ENCODE data around the gene CX3CR1.

The CX3CR1 gene, protein sequence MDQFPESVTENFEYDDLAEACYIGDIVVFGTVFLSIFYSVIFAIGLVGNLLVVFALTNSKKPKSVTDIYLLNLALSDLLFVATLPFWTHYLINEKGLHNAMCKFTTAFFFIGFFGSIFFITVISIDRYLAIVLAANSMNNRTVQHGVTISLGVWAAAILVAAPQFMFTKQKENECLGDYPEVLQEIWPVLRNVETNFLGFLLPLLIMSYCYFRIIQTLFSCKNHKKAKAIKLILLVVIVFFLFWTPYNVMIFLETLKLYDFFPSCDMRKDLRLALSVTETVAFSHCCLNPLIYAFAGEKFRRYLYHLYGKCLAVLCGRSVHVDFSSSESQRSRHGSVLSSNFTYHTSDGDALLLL

DNA sequence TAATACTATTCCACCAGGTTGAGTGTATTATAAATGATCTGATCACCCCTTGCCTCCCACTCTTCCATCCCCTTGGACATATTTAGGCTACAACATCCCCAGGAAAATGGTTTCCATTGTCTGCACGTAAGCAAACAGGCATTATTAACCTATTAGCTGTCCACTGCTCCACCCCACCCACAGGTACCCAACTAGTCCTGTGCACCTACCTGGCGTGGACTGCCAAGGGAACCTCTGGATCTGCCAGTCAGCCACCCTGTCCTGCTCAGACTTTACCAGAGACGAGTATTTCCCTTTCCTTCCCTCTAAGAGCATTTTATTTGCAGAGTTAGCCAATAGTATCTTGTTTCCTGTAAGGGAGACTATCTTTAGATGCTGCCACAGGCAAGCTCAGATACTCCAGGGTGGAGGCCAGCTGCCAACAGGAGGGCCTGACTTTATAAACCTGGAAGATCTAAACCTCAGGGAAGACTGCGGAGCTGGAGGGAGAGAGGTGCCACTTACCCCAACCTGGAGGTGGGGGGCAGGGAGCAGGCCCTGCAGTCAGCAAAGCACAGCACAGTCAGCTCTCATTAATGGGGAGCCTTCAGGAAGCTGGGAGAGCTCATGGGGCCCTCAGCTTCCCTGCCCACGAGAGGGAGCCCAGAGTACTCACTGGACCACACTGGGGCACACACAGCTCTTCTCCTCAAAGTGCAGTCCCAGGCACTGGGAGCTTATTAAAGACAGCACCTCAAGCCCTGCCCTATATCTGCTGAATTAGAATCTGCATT, at the start of gene CX3CR1:
TSS of gene CX3CR1 (minus strand) at position 292 of the 773 bp plus-strand sequence. CDS start 13,527 bp downstream, outside the sequence.
- POLR2A ChIA-PET: interaction anchor here (0.6 kb wide), 1 partner anchor 104 kb away, joined by 3 read pairs; no protein-coding TSS in a partner anchor
- no peak for DNase-seq (ENCODE audit: low read depth, low spot score)
- TF ChIP-seq, protein P1, sequence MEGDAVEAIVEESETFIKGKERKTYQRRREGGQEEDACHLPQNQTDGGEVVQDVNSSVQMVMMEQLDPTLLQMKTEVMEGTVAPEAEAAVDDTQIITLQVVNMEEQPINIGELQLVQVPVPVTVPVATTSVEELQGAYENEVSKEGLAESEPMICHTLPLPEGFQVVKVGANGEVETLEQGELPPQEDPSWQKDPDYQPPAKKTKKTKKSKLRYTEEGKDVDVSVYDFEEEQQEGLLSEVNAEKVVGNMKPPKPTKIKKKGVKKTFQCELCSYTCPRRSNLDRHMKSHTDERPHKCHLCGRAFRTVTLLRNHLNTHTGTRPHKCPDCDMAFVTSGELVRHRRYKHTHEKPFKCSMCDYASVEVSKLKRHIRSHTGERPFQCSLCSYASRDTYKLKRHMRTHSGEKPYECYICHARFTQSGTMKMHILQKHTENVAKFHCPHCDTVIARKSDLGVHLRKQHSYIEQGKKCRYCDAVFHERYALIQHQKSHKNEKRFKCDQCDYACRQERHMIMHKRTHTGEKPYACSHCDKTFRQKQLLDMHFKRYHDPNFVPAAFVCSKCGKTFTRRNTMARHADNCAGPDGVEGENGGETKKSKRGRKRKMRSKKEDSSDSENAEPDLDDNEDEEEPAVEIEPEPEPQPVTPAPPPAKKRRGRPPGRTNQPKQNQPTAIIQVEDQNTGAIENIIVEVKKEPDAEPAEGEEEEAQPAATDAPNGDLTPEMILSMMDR (IDR thresholded peaks at IDR 0.05; ENCODE audit: insufficient read depth, low read length, missing control alignments): no peak
- CTCF ChIA-PET: interaction anchor here (1.0 to 8.4 kb wide), 7 partner anchors 8 to 215 kb away, joined by 3 to 77 read pairs (median 5); no protein-coding TSS in a partner anchor
- H3K4me3 ChIP-seq (ENCODE audit: low read depth, low read length): no peak within 1 kb of the TSS

- H3K4me3 ChIP-seq (ENCODE audit: low read depth, low read length): no peak within 1 kb of the TSS
- CTCF ChIA-PET: no interaction called here
- POLR2A ChIA-PET: no interaction called here
- TF ChIP-seq, protein P1 (IDR thresholded peaks at IDR 0.05; ENCODE audit: insufficient read depth, low read length, missing control alignments): no peak
- DNase-seq (ENCODE audit: low read depth, low spot score): no peak
Measured at GRCh38 chr3:39329493-39329892, 49.7 kb upstream of the CX3CR1 start, which contains the start of gene CCR8. CCR8 (plus strand) TSS chr3:39329709; CDS start chr3:39332332, 2,623 bp downstream.

DNA sequence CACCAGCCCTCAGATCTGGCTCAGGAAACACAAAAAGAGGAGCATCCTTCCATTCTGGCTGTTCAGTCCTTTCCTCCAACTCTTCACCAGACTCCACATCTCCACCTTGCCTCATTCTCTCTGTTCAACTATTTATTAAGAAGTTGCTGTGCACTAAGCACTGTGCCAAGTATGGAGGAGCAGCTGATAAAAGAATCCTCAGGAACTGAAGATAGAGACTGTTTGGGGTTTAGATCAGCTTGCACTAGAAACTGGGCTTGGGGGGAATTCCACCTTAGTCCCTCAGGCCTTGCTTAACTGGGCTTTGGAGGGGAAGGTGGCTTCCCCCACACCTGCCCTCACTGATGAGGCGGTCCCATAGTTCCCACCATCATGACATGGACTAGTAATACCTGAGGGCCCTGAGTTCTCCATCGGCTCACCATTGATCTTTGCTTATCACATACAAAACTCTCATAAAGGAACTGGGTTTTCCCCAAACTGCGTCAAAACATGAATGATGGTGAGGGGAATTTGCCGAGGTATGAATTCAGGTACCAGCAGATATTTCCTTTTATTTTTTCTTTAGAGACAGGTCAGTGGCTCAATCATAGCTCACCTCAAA, 48.0 kb upstream of the CX3CR1 start:
- ChIA-PET CTCF (no interaction called here), POLR2A (no interaction called here)
- no peak for DNase-seq (ENCODE audit: low read depth, low spot score)
- TF ChIP-seq, protein P1 (IDR thresholded peaks at IDR 0.05; ENCODE audit: insufficient read depth, low read length, missing control alignments): no peak
- no peak overlapping the region for H3K4me3 ChIP-seq (ENCODE audit: low read depth, low read length)

- ChIA-PET POLR2A (no interaction called here), CTCF (no interaction called here)
- TF ChIP-seq, protein P1 (IDR thresholded peaks at IDR 0.05; ENCODE audit: insufficient read depth, low read length, missing control alignments): no peak
- no peak overlapping the region for H3K4me3 ChIP-seq (ENCODE audit: low read depth, low read length)
- no peak for DNase-seq (ENCODE audit: low read depth, low spot score)
Measured at GRCh38 chr3:39327053-39327745, 47.4 kb upstream of the CX3CR1 start.

DNA sequence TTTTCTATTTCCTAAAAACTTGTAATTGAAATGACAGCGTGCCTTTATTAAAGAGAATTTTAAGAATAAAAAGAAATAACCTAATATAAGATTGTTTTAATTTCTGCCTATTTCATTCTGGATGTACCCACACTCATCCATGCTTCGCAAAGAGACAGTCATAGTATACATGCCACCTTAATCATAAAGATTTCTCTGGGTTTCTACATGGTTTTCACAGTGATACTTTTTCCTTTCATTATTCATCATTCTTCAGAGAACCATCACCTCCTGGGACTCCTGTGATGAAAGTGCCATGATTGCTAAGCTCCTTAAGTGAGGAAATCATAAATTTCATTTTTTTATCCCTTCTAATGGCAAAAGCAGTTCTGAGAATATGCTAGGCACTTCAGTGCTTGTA, 45.4 kb upstream of the CX3CR1 start:
- TF ChIP-seq, protein P1 (IDR thresholded peaks at IDR 0.05; ENCODE audit: insufficient read depth, low read length, missing control alignments): no peak
- CTCF ChIA-PET: no interaction called here

More for the DNA sequence above, 45.4 kb upstream of the CX3CR1 start:
- no peak for DNase-seq (ENCODE audit: low read depth, low spot score)
- POLR2A ChIA-PET: no interaction called here
- no peak overlapping the region for H3K4me3 ChIP-seq (ENCODE audit: low read depth, low read length)

Measured in AG04449 (cell line).